Suprapubic skin (tissue), 4 donors: ENCODE data around the gene DNAJC9. TPM values are rescaled to one million over a fixed set of nuclear protein-coding genes. Genes with fewer than 3 reads are reported as not detected.

Experiments
- DNase-seq, 2 donors: peaks; one replicate each; pipeline ENCODE4 v3.0.0-alpha.2; 2019; ENCODE audit warnings: low spot score in 2 of 2
- H3K27ac ChIP-seq: fragments of 200-600 bp; sonication (generic); one replicate; pipeline ENCODE4 v1.5.1; 2019
- H3K27me3 ChIP-seq: fragments of 200-600 bp; sonication (generic); one replicate; pipeline ENCODE4 v1.5.1; 2019
- H3K36me3 ChIP-seq: fragments of 200-600 bp; sonication (generic); one replicate; pipeline ENCODE4 v1.5.1; 2019
- H3K4me1 ChIP-seq: fragments of 200-600 bp; sonication (generic); one replicate; pipeline ENCODE4 v1.5.1; 2019
- H3K4me3 ChIP-seq: fragments of 200-600 bp; sonication (generic); one replicate; pipeline ENCODE4 v1.5.1; 2019; ENCODE audit warnings: mild to moderate bottlenecking
- H3K9me3 ChIP-seq: fragments of 200-600 bp; sonication (generic); one replicate; pipeline ENCODE4 v1.5.1; 2019
- CTCF ChIP-seq, 2 donors: fragments of 200-600 bp in 1 of 2; fragments of 450-650 bp in 1 of 2; sonication (generic) in 1 of 2; IDR thresholded peaks; one replicate each; pipeline ENCODE4 v1.5.1; 2016 to 2019; ENCODE audit warnings: antibody characterized with exemption in 2 of 2, mild to moderate bottlenecking in 1 of 2, moderate library complexity in 1 of 2
- EP300 ChIP-seq: sonication (generic); formaldehyde crosslinking; IDR thresholded peaks from one replicate; pipeline ENCODE4 v1.6.1; 2017; ENCODE audit warnings: antibody characterized with exemption
- POLR2A ChIP-seq, 2 donors: fragments of 450-650 bp; IDR thresholded peaks; one replicate each; pipeline ENCODE4 v1.6.1; 2017; ENCODE audit warnings: antibody characterized with exemption in 2 of 2, mild to moderate bottlenecking in 2 of 2, moderate library complexity in 2 of 2
- POLR2AphosphoS5 ChIP-seq, 3 donors: sonication (generic); formaldehyde crosslinking; IDR thresholded peaks; one replicate each; pipeline ENCODE4 v1.6.1; 2017; ENCODE audit warnings: antibody characterized with exemption in 3 of 3
- WGBS: methylation state at CpG from one replicate; pipeline ENCODE4 v1.1.5; 2018; 5-methylcytosine and 5-hydroxymethylcytosine counted together
- total RNA-seq, 4 donors: library from RNA; depleted of rRNA; stranded (reverse); fragments of >200 nt; gene quantifications; one replicate each; pipeline ENCODE4 v1.1.0, GENCODE V29; 2016

Gene DNAJC9
- total RNA-seq, 4 donors from 2014 or later = 15.1 to 22.0 (median 19.6) TPM

- no peak for TF ChIP-seq POLR2AphosphoS5 (IDR thresholded peaks at IDR 0.05)
- TF ChIP-seq EP300 = no peak
- TF ChIP-seq CTCF (IDR thresholded peaks at IDR 0.05) = no peak
- TF ChIP-seq POLR2A (IDR thresholded peaks at IDR 0.05) = no peak
- Histone ChIP-seq H3K4me1 (no peaks in the 10 kb centered on the region), H3K4me3 (no peak overlapping the region), H3K36me3 (peaks cover 20% of the 10 kb centered on the region), H3K27ac (no peak overlapping the region), H3K9me3 (no peaks in the 10 kb centered on the region), H3K27me3 (no peaks in the 10 kb centered on the region)
- DNase-seq = no peak
- WGBS = 55% methylated on average over 2 of the region's 2 CpGs
These were observed 39.2 kb downstream of the DNAJC9 start for GRCh38 chr10:73207883-73208282.

- Histone ChIP-seq H3K4me1 (no peaks in the 10 kb centered on the region), H3K4me3 (no peak overlapping the region), H3K9me3 (no peaks in the 10 kb centered on the region), H3K27ac (no peak overlapping the region), H3K27me3 (no peaks in the 10 kb centered on the region), H3K36me3 (peaks cover 25% of the 10 kb centered on the region)
- 99% methylated on average over 5 of the region's 5 CpGs for WGBS
- TF ChIP-seq EP300 = no peak
- TF ChIP-seq POLR2A (IDR thresholded peaks at IDR 0.05) = no peak
- TF ChIP-seq POLR2AphosphoS5 (IDR thresholded peaks at IDR 0.05) = no peak
- no peak for TF ChIP-seq CTCF (IDR thresholded peaks at IDR 0.05)
- DNase-seq = no peak
These were observed 40.7 kb downstream of the DNAJC9 start for GRCh38 chr10:73206385-73206784.

GRCh38 chr10:73205890-73206289, 41.2 kb downstream of the DNAJC9 start:
- H3K9me3 ChIP-seq = no peaks in the 10 kb centered on the region
- peaks cover 22% of the 10 kb centered on the region for H3K36me3 ChIP-seq
- DNase-seq = no peak
- H3K4me3 ChIP-seq = no peak overlapping the region
- H3K27ac ChIP-seq = no peak overlapping the region
- WGBS = 93% methylated on average over 1 of the region's 1 CpG
- no peaks in the 10 kb centered on the region for H3K4me1 ChIP-seq
- TF ChIP-seq CTCF (IDR thresholded peaks at IDR 0.05) = no peak
- TF ChIP-seq POLR2A (IDR thresholded peaks at IDR 0.05) = no peak
- no peak for TF ChIP-seq POLR2AphosphoS5 (IDR thresholded peaks at IDR 0.05)
- no peak for TF ChIP-seq EP300
- no peaks in the 10 kb centered on the region for H3K27me3 ChIP-seq

GRCh38 chr10:73205081-73205480, 42.0 kb downstream of the DNAJC9 start:
- WGBS = 92% methylated on average over 3 of the region's 3 CpGs
- H3K27ac ChIP-seq = no peak overlapping the region
- no peak for TF ChIP-seq EP300
- no peak for TF ChIP-seq POLR2AphosphoS5 (IDR thresholded peaks at IDR 0.05)
- no peak for TF ChIP-seq POLR2A (IDR thresholded peaks at IDR 0.05)
- TF ChIP-seq CTCF (IDR thresholded peaks at IDR 0.05) = no peak
- H3K27me3 ChIP-seq = no peaks in the 10 kb centered on the region
- H3K36me3 ChIP-seq = peaks cover 17% of the 10 kb centered on the region
- DNase-seq = no peak
- no peaks in the 10 kb centered on the region for H3K4me1 ChIP-seq
- H3K4me3 ChIP-seq = no peak overlapping the region
- H3K9me3 ChIP-seq = no peaks in the 10 kb centered on the region

Other genes with a start within 250 kb of the DNAJC9 start
- gene P4HA1, start 150.4 kb downstream of the DNAJC9 start, total RNA-seq = 10 to 100 TPM; 10.6 to 19.5 (median 16.0) TPM
- gene NUDT13, start 136.8 kb downstream of the DNAJC9 start, total RNA-seq = 1 to 10 TPM in 3 of 4 donors, under 1 TPM in 1; 0.86 to 4.2 (median 1.5) TPM
- 10 to 100 TPM; 32.5 to 43.9 (median 35.1) TPM for gene ECD, start 79.2 kb downstream of the DNAJC9 start, total RNA-seq
- 10 to 100 TPM; 11.0 to 18.9 (median 15.8) TPM for gene FAM149B1, start 79.1 kb downstream of the DNAJC9 start, total RNA-seq
- gene MRPS16, start 5.4 kb upstream of the DNAJC9 start, total RNA-seq = 10 to 100 TPM; 30.3 to 50.3 (median 43.8) TPM
- 10 to 100 TPM in 1 of 4 donors, 1 to 10 TPM in 3; 2.6 to 12.9 (median 4.3) TPM for gene CFAP70, start 111.6 kb upstream of the DNAJC9 start, total RNA-seq
- 100 to 1,000 TPM in 2 of 4 donors, 10 to 100 TPM in 2; 93.5 to 153 (median 100) TPM for gene ANXA7, start 166.8 kb upstream of the DNAJC9 start, total RNA-seq
- 1 to 10 TPM; 1.9 to 6.4 (median 2.1) TPM for gene MSS51, start 186.3 kb upstream of the DNAJC9 start, total RNA-seq
- 10 to 100 TPM; 24.9 to 45.4 (median 30.5) TPM for gene PPP3CB, start 248.8 kb upstream of the DNAJC9 start, total RNA-seq